HEK293T (cell line): ENCODE measurements around the gene IFIT1.

Experiments used
- ARNT ChIP-seq: fragments of 450-650 bp; IDR thresholded peaks from 2 replicates; pipeline ENCODE4 v1.6.1; 2017; ENCODE audit warnings: mild to moderate bottlenecking
- TARDBP ChIP-seq: fragments of 450-650 bp; IDR thresholded peaks from 2 replicates; pipeline ENCODE4 v1.6.1; 2016

DNA sequence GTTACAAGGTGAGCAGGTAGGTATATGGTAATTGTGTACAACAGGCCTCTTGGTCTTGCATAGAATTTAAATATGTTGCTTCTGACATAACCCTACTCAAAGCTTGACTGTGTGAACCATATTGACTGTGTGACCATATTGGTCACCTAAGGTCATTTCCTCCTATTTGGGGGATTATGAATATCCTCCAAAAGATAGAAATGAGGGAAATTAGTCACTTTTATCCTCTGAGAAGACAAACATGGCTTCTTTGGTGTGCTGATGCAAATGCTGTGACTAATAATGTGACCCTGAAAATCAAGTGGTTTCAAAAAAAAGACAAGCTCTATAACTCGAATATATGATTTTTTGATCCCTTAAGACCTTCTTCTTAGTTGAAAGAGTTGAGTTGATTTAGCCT, 49.9 kb downstream of the IFIT1 start:
- TF ChIP-seq ARNT (no peak), TARDBP (no peak)
